Fibroblast of skin of back (primary cell): ENCODE results near the gene IGF2BP1.
"Not testable (repeated sequence)": the region's sequence is repeated elsewhere in the genome, so short reads cannot be mapped to it uniquely, and the experiment has no call there.

Experiments
- DNase-seq: peaks from one replicate; pipeline ENCODE4 v3.0.0-alpha.2; 2013

Gene IGF2BP1

GRCh38 chr17:49103360-49103759 is 106.2 kb downstream of the IGF2BP1 start:
- DNase-seq: not testable (repeated sequence)

DNA sequence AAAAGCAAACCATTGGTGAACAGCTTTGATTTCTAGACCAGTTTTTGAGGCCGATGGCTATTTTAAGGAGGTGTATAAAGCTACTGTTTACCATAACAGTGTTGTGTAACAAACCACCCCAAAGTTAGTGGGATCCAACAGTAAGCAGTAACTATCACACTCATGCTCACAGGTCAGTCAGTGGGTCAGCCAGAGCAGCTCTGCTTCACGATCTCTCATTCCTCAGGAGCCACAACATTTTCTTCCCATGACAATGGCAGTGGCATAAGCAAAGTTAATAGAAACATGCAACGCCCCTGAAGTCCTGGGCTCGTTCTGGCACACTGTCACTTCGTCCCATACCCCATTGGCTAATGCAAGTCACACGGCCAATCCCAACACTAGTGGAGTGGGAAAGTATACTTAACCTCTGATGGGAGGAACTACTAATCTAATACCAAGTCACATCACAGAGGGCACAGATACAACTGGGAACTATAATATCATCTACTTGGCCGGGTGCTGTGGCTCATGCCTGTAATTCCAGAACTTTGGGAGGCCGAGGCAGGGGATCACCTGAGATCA is 107.4 kb downstream of the IGF2BP1 start:
- DNase-seq: peak; percentile 53
